ENCODE results near the gene NMRK2.

Gene NMRK2

GRCh38 chr19:3987619-3988371, 54.9 kb downstream of the NMRK2 start:
- peak; percentile 75 to 95 (median 88) for DNase-seq
- intact Hi-C loops (cut with DNase I) = loop anchor here (5.0 kb wide), 2 partner anchors 80 to 195 kb away; partner anchors contain the start of genes ANKRD24, SIRT6 and ZBTB7A

GRCh38 chr19:3990815-3991117, 57.9 kb downstream of the NMRK2 start:
- DNase-seq = no peak
- intact Hi-C loops (cut with DNase I) = no loop called here

Data from head of caudate nucleus (tissue), 42 donors.